Activated CD8-positive, alpha-beta memory T cell treated with anti-CD3 and anti-CD28 coated beads for 36 hours (primary cell): Measurements from ENCODE around the gene CAMP. TPM values are rescaled to one million over a fixed set of nuclear protein-coding genes. Genes with fewer than 3 reads are reported as not detected.

ENCODE experiments used
- CTCF ChIA-PET: fragments of 350-600 bp; sonication (Branson Sonifier 250); formaldehyde crosslinking; loops from one replicate; lab custom pipeline; 2021; ENCODE audit warnings: antibody characterized with exemption; lab: Charles Lee
- POLR2A ChIA-PET: fragments of 350-600 bp; sonication (Branson Sonifier 250); formaldehyde crosslinking; loops from one replicate; lab custom pipeline; 2021; ENCODE audit warnings: antibody characterized with exemption; lab: Charles Lee
- total RNA-seq, 2 experiments: library from RNA; stranded (reverse); gene quantifications; one replicate each; pipeline ENCODE4 v1.2.3, GENCODE V29; 2021

Gene CAMP, protein sequence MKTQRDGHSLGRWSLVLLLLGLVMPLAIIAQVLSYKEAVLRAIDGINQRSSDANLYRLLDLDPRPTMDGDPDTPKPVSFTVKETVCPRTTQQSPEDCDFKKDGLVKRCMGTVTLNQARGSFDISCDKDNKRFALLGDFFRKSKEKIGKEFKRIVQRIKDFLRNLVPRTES
- not detected for total RNA-seq

DNA sequence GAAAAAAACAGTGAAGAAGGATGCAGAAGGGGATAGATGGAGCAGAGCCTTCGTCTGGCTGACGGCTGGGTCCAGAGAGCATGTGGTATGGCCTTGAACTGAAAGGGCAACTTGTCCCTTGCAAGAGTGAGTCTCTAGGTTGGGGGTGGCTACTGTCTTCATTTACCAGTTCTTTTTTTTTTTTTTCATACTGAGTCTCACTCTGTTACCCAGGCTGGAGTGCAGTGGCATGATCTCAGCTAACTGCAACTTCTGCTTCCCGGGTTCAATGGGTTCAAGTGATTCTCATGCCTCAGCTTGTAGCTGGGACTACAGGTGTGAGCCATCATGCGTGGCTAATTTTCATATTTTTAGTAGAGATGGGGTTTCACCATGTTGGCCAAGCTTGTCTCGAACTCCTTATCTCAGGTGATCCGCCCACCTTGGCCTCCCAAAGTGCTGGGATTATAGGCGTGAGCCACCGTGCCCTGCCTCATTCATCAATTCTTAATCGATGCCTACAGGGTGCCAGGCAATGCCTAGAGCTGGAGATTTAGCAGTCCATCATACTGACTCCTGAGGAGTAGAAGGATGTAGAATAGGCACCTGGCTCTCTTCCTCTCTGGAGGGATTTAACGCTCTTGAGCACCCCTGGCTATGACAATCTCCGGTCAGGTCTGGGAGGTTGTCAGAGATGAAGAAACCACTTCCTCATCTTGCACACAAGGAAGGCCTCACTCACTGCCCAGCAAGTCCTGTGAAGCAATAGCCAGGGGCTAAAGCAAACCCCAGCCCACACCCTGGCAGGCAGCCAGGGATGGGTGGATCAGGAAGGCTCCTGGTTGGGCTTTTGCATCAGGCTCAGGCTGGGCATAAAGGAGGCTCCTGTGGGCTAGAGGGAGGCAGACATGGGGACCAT lies at the start of gene CAMP:
Gene CAMP, plus strand, starts transcription at position 880 of the 898 bp plus-strand sequence. Its CDS starts 17 bp downstream, at position 897.
- ChIA-PET CTCF (no interaction called here), POLR2A (no interaction called here)

DNA sequence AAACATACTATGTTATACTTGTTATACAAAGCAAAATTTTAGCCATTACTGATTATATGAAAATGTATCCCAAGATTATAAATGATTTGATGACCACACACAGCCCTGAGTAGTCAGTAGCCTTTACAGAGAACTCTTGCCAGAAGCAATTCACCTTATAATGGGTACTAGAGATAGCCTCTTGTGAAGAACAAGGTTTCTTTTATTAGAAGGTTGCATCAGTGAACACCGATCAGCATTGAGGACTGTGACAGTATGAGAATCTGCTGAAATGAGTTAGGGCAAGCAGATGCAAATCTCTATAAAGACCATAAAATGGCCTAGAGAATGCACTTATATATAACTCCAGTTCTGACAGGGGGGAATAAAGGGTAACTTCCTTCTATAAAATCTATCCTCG lies 45.2 kb upstream of the CAMP start:
- CTCF ChIA-PET, result no interaction called here
- POLR2A ChIA-PET, result no interaction called here

DNA sequence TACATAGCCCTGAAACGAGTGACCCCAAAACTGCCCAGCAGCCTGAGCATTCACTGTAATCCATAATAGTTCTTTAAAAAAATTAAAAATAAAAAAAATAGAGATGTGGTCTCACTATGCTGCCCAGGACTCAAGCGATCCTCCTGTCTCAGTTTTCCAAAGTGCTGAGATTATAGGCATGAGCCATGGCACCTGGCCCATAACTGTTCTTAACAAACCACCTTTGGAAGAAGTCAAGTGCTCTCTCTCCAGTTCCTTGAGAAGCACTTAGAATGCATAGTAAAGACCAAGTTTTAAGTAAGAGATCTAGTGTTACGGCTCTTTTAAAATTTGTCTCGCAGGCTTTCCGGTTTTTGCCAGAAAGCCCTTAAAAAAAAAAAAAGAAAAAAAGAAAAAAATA lies 43.3 kb upstream of the CAMP start:
- CTCF ChIA-PET, result no interaction called here
- POLR2A ChIA-PET, result no interaction called here

DNA sequence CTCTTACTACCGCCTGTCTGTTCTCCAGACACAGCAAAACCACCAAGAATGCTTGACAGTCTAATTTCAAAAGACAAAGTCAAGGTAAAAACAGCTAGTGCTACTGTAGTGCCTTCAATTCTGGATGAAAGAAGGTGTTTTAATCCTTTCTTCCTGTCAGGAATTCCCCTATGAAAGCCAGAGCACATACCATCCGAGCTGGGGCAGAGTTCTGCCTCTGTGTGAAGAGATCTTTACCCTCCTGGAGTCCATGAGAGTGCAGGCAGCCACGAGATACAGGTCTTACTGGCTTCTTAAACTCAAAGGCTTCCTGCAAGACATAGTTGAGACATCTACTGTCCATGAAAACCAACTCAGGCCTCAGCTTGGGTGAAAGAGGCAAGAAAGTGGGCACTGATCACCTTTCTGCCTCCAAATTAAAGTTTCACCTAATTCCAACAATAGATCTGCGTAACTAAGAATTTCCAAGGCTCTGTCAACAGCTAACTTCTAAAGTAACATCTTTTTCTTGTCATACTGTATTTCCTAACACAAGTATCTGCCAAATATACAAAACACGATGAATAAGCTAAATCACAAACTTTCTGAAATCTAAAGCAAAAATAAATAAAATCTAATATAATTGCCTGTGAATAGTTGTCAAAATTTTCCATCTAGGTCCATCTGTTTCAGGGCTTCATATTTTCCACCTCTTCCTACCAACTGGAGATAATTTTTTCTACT lies 42.6 kb upstream of the CAMP start:
- CTCF ChIA-PET, result no interaction called here
- POLR2A ChIA-PET, result no interaction called here

DNA sequence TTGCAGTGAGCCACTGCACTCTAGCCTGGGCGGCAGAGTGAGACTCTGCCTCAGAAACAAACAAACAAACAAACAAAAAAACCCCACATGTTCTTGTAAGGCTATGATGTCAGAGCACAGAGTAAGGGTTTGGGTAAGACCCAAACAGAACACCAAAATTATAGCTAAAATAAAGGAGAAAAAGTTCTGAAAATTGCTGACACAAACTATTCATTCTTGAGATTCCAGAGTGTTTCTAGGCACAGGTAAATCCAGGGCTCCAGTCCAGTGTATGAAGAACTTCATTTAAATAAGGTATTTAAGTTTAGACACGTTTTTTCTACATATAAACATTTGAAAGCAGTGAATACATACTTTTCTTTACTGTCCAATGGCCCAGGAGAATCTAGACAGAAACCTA lies 39.0 kb upstream of the CAMP start:
- CTCF ChIA-PET, result interaction anchor here (2.2 kb wide), 1 partner anchor 26 kb away, joined by 6 read pairs; no protein-coding TSS in a partner anchor
- POLR2A ChIA-PET, result interaction anchor here (0.6 kb wide), 1 partner anchor 111 kb away, joined by 3 read pairs; no protein-coding TSS in a partner anchor

DNA sequence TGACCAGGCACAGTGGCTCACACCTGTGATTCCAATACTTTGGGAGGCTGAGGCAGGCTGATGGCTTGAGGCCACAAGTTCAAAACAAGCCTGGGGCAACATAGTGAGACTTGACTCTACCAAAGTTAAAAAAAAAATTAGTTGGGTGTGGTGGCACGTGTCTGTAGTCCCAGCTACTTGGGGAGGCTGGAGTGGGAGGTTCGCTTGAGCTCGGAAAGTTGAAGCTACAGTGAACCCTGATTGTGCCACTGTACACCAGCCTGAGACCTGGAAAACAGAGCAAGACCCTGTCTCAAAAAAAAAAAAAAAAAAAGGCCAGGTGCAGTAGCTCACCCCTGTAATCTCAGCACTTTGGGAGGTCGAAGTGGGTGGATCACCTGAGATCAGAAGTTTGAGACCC lies 38.2 kb upstream of the CAMP start:
- ChIA-PET CTCF (no interaction called here), POLR2A (no interaction called here)

DNA sequence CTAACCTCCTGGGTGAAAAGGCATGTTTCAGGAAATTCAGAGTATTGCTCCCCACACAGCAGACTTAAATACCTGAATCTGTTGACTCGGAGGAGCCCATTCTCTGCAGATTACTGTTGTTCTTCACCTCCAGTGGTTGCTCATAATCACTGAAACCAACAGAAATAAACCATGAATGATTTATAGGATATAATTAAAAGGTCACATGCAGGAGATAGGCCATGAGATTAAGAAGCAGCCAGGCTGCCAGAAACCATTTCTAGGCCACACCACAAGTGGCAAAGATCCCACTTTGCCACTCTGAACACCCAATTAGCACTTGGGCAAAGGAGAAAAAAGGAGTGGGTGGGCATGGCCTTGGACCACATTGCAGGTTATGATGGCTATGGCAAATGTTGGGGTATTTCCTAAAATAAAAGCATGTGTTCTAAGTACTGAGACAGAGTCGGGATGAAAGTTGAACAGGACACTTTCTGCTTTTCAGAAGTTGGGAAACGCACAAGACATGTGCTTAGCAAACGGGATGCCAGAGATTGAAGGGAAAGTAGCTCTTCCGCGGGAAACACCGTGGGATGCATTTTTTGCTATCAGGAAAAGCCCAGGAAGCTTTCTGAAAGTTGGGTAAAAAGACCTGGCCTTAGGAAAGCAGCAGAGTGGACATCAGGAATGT lies 36.5 kb upstream of the CAMP start:
- POLR2A ChIA-PET, result interaction anchor here (0.7 to 2.0 kb wide), 2 partner anchors 54 to 362 kb away, joined by 4 to 11 read pairs; partner anchors contain the start of gene ZNF589
- CTCF ChIA-PET, result interaction anchor here (1.5 kb wide), 1 partner anchor 362 kb away, joined by 5 read pairs; no protein-coding TSS in a partner anchor

DNA sequence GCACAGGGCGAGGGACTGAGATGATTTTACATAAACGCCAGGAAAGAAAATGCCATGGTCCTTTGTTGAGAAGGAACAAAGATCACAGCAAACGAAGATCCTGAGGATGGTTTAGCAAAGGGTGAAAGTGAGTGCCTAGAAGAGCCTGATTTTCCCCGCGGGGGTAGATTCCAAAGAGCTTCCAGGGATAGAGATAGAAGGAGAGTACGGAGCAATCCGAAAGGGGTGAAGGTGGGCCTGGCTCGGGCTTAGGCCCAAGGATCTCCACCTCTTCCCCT lies 36.1 kb upstream of the CAMP start:
- CTCF ChIA-PET, result interaction anchor here (1.5 kb wide), 1 partner anchor 362 kb away, joined by 5 read pairs; no protein-coding TSS in a partner anchor
- POLR2A ChIA-PET, result interaction anchor here (1.6 to 2.0 kb wide), 2 partner anchors 54 to 81 kb away, joined by 3 to 11 read pairs; partner anchors contain the start of gene ZNF589

DNA sequence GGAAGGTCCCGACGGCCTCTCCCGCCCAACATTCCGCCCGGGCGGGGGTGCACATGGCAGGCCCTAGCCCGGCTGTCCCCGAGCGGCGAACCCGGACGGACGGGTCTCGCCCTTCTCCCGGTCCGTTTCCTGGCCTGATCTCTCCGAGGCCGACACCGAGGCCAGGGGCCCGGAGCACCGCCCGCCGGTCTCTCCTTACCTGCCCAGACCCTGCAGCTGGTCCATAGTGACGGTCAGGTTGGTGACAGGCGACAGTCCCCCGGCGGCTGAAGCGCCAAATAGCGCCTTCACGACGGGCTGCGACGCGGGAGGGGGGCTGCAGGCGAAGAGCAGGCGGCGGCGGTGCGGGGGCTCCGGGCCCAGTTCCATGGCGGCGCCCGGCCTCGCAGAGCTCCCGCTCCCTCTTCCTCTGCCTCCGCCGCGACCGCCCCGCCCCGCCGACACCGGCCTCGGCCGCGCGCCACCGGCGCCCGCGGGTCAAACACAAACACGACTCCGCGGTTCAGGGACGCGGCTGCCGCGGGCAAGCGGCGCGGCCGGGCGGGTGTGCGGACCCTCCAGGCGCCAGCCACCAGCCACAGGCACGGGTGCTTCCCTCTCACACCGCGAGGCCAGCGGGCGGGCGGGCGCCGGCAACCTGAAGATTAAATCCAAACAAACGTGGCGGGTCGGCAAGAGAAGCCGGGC lies 35.6 kb upstream of the CAMP start:
- POLR2A ChIA-PET, result interaction anchor here (0.8 to 2.0 kb wide), 3 partner anchors 53 to 362 kb away, joined by 3 to 11 read pairs (median 3); partner anchors contain the start of gene ZNF589
- CTCF ChIA-PET, result interaction anchor here (0.9 to 1.5 kb wide), 2 partner anchors 248 to 363 kb away, joined by 3 to 5 read pairs; no protein-coding TSS in a partner anchor

DNA sequence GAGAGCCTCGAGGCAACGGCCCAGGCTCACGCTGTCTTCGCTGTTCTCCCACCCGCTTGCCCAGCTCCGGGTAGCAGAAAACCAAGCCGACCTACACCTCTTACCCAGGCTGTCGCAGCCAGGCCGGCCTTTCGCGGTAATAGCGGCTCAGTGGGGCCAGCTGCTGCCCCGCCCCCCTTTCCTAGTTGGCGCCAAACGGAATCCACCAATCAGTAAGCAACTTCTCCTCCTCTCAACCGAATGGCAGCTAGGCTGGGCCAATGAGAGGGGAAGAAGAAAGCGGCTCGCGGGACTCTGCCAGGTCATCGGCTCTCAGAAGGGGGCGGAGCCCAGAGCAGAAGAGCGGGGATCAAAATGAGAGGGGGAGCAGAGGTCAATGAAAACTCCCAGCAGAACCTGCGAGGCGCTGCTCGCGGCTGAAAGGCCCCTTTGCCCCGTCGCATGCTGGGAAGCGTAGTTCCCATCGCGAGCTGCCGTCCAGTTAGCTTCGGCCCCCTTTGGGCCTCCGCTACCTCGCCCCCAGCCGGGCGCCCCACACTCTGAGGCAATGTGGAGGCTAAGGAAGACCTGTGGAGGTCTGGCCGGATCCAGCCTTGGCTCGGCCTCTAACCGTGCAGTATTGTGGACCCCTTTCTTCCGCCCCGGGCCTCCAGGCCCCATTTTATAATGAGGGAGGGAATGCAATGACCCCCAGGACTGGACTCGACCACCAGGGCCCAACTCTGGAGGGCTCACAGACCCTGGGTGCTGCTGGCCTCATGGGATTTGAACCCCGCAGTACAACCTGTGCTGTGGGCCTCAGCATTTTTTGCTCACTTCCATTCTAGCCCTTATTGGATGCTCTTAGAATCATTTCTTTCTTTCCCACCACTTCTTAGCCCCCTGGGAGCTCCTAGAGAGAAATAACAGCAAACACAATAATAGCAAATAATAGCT lies 34.8 kb upstream of the CAMP start, which contains the start of gene CDC25A:
Gene CDC25A, minus strand, starts transcription at position 152 of the 936 bp plus-strand sequence. CDS start 470 bp downstream, outside the sequence.
- CTCF ChIA-PET, result interaction anchor here (0.6 to 1.5 kb wide), 3 partner anchors 247 to 414 kb away, joined by 3 to 5 read pairs (median 3); no protein-coding TSS in a partner anchor
- POLR2A ChIA-PET, result interaction anchor here (0.6 to 2.0 kb wide), 5 partner anchors 9 to 363 kb away, joined by 3 to 11 read pairs (median 5); partner anchors contain the start of gene ZNF589

DNA sequence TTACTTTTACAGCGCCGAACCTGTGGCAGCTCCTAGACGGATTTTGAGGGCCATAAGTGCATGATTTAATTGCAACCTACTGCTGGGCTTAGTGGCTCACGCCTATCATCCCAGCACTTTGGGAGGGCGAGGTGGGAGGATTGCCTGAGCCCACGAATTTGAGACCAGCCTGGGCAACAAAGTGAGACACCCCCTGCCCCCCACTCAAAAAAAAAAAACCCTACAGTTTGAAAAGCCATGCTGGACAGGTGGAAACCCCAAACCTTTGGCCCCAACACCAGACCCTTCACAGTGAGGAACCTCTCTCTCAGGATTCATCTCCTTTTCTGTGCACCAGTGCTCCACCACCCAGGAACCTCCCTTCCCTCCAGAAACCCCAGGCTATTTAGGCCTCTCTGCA lies 34.0 kb upstream of the CAMP start:
- POLR2A ChIA-PET, result interaction anchor here (0.7 kb wide), 1 partner anchor 28 kb away, joined by 5 read pairs; no protein-coding TSS in a partner anchor
- CTCF ChIA-PET, result no interaction called here

DNA sequence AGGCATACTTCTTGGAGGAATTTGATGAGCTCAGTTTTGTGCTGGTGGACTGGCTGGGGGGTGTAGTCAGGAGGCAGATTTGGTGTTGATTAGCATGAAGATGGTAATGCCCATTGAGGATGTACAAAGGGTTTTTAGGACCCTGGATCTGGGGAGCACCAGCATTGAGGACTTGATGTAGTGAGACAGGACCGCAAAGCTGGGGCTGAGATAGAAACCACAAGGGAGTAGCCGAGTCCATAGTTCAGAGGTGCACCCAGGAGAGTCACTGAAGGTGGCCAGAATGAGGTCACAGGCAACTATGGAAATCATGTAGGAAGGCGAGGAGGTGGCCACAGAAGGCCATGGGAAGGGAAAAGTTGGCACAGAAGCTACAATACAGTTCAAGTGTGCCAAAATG lies 32.4 kb upstream of the CAMP start:
- ChIA-PET POLR2A (no interaction called here), CTCF (no interaction called here)

DNA sequence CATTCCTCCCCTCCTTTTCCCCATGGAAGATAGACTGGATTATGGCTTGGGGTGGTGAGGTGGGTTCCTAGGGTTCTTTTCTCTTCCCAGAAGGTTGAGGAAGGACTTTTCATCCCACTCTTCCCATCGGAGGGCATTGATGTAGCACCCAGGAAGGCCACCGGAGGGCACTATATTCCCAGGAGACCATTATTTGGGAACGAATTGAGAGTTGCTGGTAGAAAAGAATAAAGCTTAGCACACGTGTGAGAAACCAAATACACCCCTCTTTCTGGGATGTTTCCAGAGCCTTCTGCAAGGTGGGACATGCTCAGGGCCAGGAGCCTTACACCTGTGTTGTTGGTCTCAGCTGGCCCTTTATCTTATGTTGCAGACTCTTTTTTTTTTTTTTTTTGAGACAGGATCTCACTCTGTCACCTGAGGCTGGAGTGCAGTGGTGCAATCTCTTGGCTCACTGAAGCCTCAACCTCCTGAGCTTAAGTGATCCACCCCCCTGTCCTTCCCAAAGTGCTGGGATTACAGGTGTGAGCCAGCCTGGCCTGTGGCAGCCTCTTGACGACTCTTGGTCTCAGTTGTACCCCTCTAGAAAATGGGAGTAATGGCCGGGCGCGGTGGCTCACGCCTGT lies 28.7 kb upstream of the CAMP start:
- CTCF ChIA-PET, result interaction anchor here (0.6 to 1.5 kb wide), 2 partner anchors 242 to 489 kb away, joined by 3 read pairs; no protein-coding TSS in a partner anchor
- POLR2A ChIA-PET, result no interaction called here

DNA sequence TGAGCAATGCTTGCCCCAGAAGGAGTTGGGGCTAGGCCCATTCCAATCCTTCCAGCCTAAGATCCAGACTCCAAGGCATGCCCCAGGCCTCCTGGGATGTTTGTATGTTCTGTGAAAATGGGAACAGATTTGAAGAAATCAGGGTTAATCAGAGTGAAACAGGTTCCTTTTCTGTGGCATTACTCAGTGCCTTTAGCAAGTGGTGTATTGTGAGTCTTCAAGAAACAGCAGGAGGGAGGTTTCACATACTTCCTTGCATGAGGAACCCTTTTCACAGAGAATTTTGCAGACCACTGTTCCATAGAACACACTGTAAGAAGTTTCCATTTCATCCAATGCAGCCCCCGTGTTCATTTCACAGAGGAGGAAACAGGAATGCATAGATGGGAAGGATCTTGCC lies 26.7 kb upstream of the CAMP start:
- ChIA-PET POLR2A (no interaction called here), CTCF (no interaction called here)

DNA sequence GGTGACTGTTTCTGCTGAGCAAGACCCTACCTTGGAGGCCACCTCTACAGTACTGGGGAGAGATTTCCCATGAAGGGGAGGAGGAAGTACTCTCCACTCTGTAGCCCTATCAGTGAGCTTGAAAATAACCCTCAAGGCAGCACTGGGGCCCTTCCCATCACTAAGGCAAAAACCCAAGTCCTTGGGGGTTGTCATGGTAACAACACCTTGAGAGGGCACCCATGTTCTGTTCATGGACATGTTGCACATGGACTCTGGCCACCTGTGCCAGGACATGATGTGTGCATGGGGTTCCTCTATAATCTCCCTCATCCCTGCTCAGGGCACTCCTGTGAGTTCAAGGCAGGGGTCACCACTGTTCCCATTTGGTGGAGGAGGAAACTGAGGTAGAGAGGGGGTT lies 24.2 kb upstream of the CAMP start:
- CTCF ChIA-PET, result interaction anchor here (0.6 kb wide), 1 partner anchor 49 kb away, joined by 3 read pairs; no protein-coding TSS in a partner anchor
- POLR2A ChIA-PET, result no interaction called here

DNA sequence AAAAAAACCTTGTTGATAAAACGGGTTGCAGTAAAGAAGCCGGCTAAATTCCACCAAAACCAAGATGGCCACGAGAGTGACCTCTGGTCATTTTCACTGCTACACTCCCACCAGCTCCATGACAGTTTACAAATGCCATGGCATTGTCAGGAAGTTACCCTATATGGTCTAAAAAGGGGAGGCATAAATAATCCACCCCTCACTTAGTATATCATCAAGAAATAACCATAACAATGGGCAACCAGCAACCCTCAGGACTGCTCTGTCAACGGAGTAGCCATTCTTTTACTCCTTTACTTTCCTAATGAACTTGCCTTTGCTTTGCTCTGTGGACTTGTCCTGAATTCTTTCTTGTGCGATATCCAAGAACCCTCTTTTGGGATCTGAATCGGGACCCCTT lies 20.7 kb upstream of the CAMP start:
- ChIA-PET POLR2A (no interaction called here), CTCF (no interaction called here)

DNA sequence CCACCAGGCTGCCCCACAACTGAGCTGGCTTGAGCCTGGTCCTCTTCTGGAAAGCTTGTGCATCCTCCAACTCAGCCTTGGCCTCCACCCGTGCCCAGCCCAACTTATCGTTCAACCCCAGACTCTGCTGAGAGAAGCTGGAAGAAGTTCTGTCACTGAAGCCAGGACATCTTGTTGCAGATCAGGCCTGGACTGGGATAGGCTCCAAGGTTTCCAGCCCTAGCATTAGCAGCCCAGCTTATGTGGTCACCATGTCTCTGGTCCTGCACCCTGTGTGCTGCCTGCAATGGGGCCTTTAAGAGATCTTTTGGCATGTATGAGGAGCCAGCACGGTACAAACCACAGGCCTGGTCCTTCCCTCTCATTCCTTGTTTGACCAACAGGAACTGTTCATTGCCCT lies 15.2 kb upstream of the CAMP start:
- ChIA-PET CTCF (no interaction called here), POLR2A (no interaction called here)
